NCI-H2107 (cell line): ENCODE measurements around the gene APOF.
"Not testable (repeated sequence)": the region's sequence is repeated elsewhere in the genome, so short reads cannot be mapped to it uniquely, and the experiment has no call there.

Experiments used
- DNase-seq: peaks from one replicate; lab custom pipeline; 2025; lab: John Stamatoyannopoulos, UW

The APOF gene

GRCh38 chr12:56332512-56333196 lies 30.0 kb downstream of the APOF start:
- DNase-seq, result no peak

GRCh38 chr12:56330936-56331490 lies 31.6 kb downstream of the APOF start:
- no peak for DNase-seq

- no peak for DNase-seq
Measured at GRCh38 chr12:56326533-56326932, 36.1 kb downstream of the APOF start.

- no peak for DNase-seq
Measured at GRCh38 chr12:56326126-56326525, 36.5 kb downstream of the APOF start.

- no peak for DNase-seq
Measured at GRCh38 chr12:56324206-56324605, 38.5 kb downstream of the APOF start.

GRCh38 chr12:56321610-56322009 lies 41.0 kb downstream of the APOF start:
- not testable (repeated sequence) for DNase-seq

GRCh38 chr12:56321027-56321426 lies 41.6 kb downstream of the APOF start:
- DNase-seq, result no peak

GRCh38 chr12:56317675-56318074 lies 45.0 kb downstream of the APOF start:
- DNase-seq, result no peak

GRCh38 chr12:56315622-56316473 lies 46.8 kb downstream of the APOF start, which contains the start of gene CNPY2:
TSS of gene CNPY2 (minus strand) at chr12:56315988. CDS start at chr12:56315217, 771 bp downstream.
- DNase-seq, result peak; percentile 91

GRCh38 chr12:56315249-56315621 lies 47.4 kb downstream of the APOF start:
- no peak for DNase-seq

- no peak for DNase-seq
Measured at GRCh38 chr12:56311003-56311402, 51.7 kb downstream of the APOF start.
